SU-DHL-6 (cell line): ENCODE results near the gene FYCO1.
"Not testable (repeated sequence)": the region's sequence is repeated elsewhere in the genome, so short reads cannot be mapped to it uniquely, and the experiment has no call there.

ENCODE experiments used
- EZH2phosphoT487 ChIP-seq: fragments of 200-600 bp; sonication (generic), shearing (Covaris generic); conservative IDR thresholded peaks from 2 replicates; pipeline ENCODE4 v1.6.1; 2018; ENCODE audit warnings: mild to moderate bottlenecking, antibody characterized with exemption, low read length, moderate library complexity, mixed read lengths
- TF ChIP-seq, protein P1 (sequence below): fragments of 200-600 bp; sonication (generic); IDR thresholded peaks from one replicate; pipeline ENCODE4 v1.5.1; 2017; ENCODE audit warnings: antibody characterized with exemption, mild to moderate bottlenecking, low read length, moderate library complexity; ENCODE audit not compliant: insufficient read depth, poor library complexity, severe bottlenecking

DNA sequence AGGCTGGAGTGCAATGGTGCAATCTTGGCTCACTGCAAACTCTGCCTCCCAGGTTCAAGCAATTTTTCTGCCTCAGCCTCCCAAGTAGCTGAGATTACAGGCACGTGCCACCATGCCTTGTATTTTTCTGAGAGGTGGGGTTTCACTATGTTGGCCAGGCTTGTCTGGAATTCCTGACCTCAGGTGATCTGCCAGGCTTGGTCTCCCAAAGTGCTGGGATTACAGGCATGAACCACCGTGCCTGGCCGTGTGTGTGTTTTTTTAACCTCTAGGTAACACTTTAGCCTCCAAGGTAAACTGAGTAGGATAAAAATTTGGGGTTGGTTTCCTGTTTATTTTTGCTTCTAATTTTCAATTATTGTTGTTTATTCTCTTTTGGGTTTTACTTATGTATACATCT lies 42.4 kb upstream of the FYCO1 start:
- TF ChIP-seq, protein P1, sequence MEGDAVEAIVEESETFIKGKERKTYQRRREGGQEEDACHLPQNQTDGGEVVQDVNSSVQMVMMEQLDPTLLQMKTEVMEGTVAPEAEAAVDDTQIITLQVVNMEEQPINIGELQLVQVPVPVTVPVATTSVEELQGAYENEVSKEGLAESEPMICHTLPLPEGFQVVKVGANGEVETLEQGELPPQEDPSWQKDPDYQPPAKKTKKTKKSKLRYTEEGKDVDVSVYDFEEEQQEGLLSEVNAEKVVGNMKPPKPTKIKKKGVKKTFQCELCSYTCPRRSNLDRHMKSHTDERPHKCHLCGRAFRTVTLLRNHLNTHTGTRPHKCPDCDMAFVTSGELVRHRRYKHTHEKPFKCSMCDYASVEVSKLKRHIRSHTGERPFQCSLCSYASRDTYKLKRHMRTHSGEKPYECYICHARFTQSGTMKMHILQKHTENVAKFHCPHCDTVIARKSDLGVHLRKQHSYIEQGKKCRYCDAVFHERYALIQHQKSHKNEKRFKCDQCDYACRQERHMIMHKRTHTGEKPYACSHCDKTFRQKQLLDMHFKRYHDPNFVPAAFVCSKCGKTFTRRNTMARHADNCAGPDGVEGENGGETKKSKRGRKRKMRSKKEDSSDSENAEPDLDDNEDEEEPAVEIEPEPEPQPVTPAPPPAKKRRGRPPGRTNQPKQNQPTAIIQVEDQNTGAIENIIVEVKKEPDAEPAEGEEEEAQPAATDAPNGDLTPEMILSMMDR, result not testable (repeated sequence)
- not testable (repeated sequence) for TF ChIP-seq EZH2phosphoT487
